ENCODE data around the gene AZIN2.

The AZIN2 gene

GRCh38 chr1:33110477-33110876 lies 29.5 kb downstream of the AZIN2 start:
- DNase-seq = no peak
- in situ Hi-C loops (cut with HindIII; ENCODE audit: low pct_ligation_motif_present, low sequenced_read_pairs) = no loop called here
- Histone ChIP-seq H3K27ac (no peak overlapping the region), H3K36me3 (replicated peaks) (peaks cover 2% of the 10 kb centered on the region), H3K4me3 (ENCODE audit: low read depth, low read length) (no peak overlapping the region), H3K27me3 (replicated peaks) (no peaks in the 10 kb centered on the region)
- no peak for TF ChIP-seq CTCF (IDR thresholded peaks at IDR 0.05; ENCODE audit: low read depth, low read length, missing control alignments)

GRCh38 chr1:33111965-33112364 lies 31.0 kb downstream of the AZIN2 start:
- in situ Hi-C loops (cut with HindIII; ENCODE audit: low pct_ligation_motif_present, low sequenced_read_pairs) = no loop called here
- TF ChIP-seq CTCF (IDR thresholded peaks at IDR 0.05; ENCODE audit: low read depth, low read length, missing control alignments) = peak; percentile 58
- H3K27ac ChIP-seq = no peak overlapping the region
- no peaks in the 10 kb centered on the region for H3K36me3 ChIP-seq (replicated peaks)
- H3K4me3 ChIP-seq (ENCODE audit: low read depth, low read length) = no peak overlapping the region
- DNase-seq = no peak
- no peaks in the 10 kb centered on the region for H3K27me3 ChIP-seq (replicated peaks)

- Histone ChIP-seq H3K36me3 (replicated peaks) (no peaks in the 10 kb centered on the region), H3K27ac (no peak overlapping the region), H3K27me3 (replicated peaks) (no peaks in the 10 kb centered on the region), H3K4me3 (ENCODE audit: low read depth, low read length) (no peak overlapping the region)
- no peak for DNase-seq
- in situ Hi-C loops (cut with HindIII; ENCODE audit: low pct_ligation_motif_present, low sequenced_read_pairs) = no loop called here
- no peak for TF ChIP-seq CTCF (IDR thresholded peaks at IDR 0.05; ENCODE audit: low read depth, low read length, missing control alignments)
Observed at GRCh38 chr1:33117440-33118085, 36.6 kb downstream of the AZIN2 start.

GRCh38 chr1:33118274-33118673 lies 37.3 kb downstream of the AZIN2 start:
- H3K36me3 ChIP-seq (replicated peaks) = no peaks in the 10 kb centered on the region
- H3K27me3 ChIP-seq (replicated peaks) = no peaks in the 10 kb centered on the region
- H3K4me3 ChIP-seq (ENCODE audit: low read depth, low read length) = no peak overlapping the region
- TF ChIP-seq CTCF (IDR thresholded peaks at IDR 0.05; ENCODE audit: low read depth, low read length, missing control alignments) = no peak
- in situ Hi-C loops (cut with HindIII; ENCODE audit: low pct_ligation_motif_present, low sequenced_read_pairs) = no loop called here
- no peak overlapping the region for H3K27ac ChIP-seq
- no peak for DNase-seq

GRCh38 chr1:33119050-33119449 lies 38.1 kb downstream of the AZIN2 start:
- DNase-seq = no peak

More at GRCh38 chr1:33119050-33119449, 38.1 kb downstream of the AZIN2 start:
- TF ChIP-seq CTCF (IDR thresholded peaks at IDR 0.05; ENCODE audit: low read depth, low read length, missing control alignments) = no peak
- Histone ChIP-seq H3K27me3 (replicated peaks) (no peaks in the 10 kb centered on the region), H3K36me3 (replicated peaks) (no peaks in the 10 kb centered on the region), H3K4me3 (ENCODE audit: low read depth, low read length) (no peak overlapping the region), H3K27ac (no peak overlapping the region)
- in situ Hi-C loops (cut with HindIII; ENCODE audit: low pct_ligation_motif_present, low sequenced_read_pairs) = no loop called here
